ENCODE measurements around the gene IGFBP6. TPM values are rescaled to one million over a fixed set of nuclear protein-coding genes. Genes with fewer than 3 reads are reported as not detected.
A peak's percentile ranks its signal among the peaks of the same experiment; 100 is the strongest.

The IGFBP6 gene
- total and polyA plus RNA-seq, 9 of the 15 experiments (the other 6 are each of a cell fraction or from before 2014, with no cell fraction given), result 0.15 to 1.4 (median 0.54) TPM

GRCh38 chr12:53071591-53072551, 25.6 kb upstream of the IGFBP6 start (continued):
- peak; percentile 37; the same call in 1 of the 2 replicates for TF ChIP-seq VEZF1 (CRISPR knock-in tag; IDR thresholded peaks at IDR 0.05)
- no peak for TF ChIP-seq ZNF431 (CRISPR knock-in tag; IDR thresholded peaks at IDR 0.05)
- TF ChIP-seq ZNF696 (CRISPR knock-in tag; conservative IDR thresholded peaks at IDR 0.05), result no peak
- TF ChIP-seq ZBTB2 (IDR thresholded peaks at IDR 0.05), result 0 out of 2 replicates have a peak, but pooled peaks have one; percentile 46
- no peak for TF ChIP-seq MTA1 (IDR thresholded peaks at IDR 0.05; ENCODE audit: borderline replicate concordance)

- 86% methylated on average over 6 of the region's 6 CpGs for WGBS (ENCODE audit: insufficient coverage, low coverage, missing lambda C conversion rate)
- H3K9me1 ChIP-seq (ENCODE audit: control insufficient read depth, insufficient read depth, low read length), result no peaks in the 10 kb centered on the region
- H3K27ac ChIP-seq (ENCODE audit: extremely low read depth, low read depth, low read length), result no peak overlapping the region
- no peaks in the 10 kb centered on the region for H3K27me3 ChIP-seq (ENCODE audit: control insufficient read depth in 2 of 2, insufficient read depth in 2 of 2, low read length in 2 of 2)
- no peak overlapping the region for H2AFZ ChIP-seq (ENCODE audit: low read depth, low read length)
- POLR2A ChIA-PET, result interaction anchor here (0.7 kb wide), 1 partner anchor 20 kb away, joined by 3 read pairs; no protein-coding TSS in a partner anchor
- no peaks in the 10 kb centered on the region for H4K20me1 ChIP-seq (replicated peaks; ENCODE audit: control insufficient read depth, insufficient read depth, low read length)
- DNase-seq (ENCODE audit: extremely low read depth in 1 of 4, low spot score in 3 of 4) (no peak), FAIRE-seq (no peak), ATAC-seq (no peak)
- in situ Hi-C loops (cut with MboI) (no loop called here), intact Hi-C loops (cut with micrococcal nuclease) (no loop called here)
- H3K36me3 ChIP-seq (ENCODE audit: control insufficient read depth, insufficient read depth, low read length), result peaks cover 14% of the 10 kb centered on the region; the same call in 2 of the 3 replicates
- TF ChIP-seq MEIS2 (IDR thresholded peaks at IDR 0.05; ENCODE audit: partially characterized antibody) (no peak), ZSCAN32 (CRISPR knock-in tag; IDR thresholded peaks at IDR 0.05) (no peak), ZEB2 (IDR thresholded peaks at IDR 0.05) (no peak), USF2 (CRISPR knock-in tag; IDR thresholded peaks at IDR 0.05) (no peak), CGGBP1 (CRISPR knock-in tag; IDR thresholded peaks at IDR 0.05) (no peak), BDP1 (IDR thresholded peaks at IDR 0.05; ENCODE audit: insufficient read depth, insufficient read length) (no peak), CC2D1A (IDR thresholded peaks at IDR 0.05) (no peak), PCBP1 (IDR thresholded peaks at IDR 0.05; ENCODE audit: low read depth, low read length, poor library complexity, severe bottlenecking) (no peak)
- BruUV-seq (replicated peaks), result no TSS peak
- no peak overlapping the region for H3K4me3 ChIP-seq
- no peak overlapping the region for H3K9ac ChIP-seq (ENCODE audit: insufficient read depth in 1 of 2, low read depth in 2 of 2, low read length in 2 of 2)
- CTCF ChIA-PET (ENCODE audit: low intra/inter-chr PET ratio), result interaction anchor here (0.7 kb wide), 1 partner anchor 179 kb away, joined by 4 read pairs; no protein-coding TSS in a partner anchor
- H3K4me2 ChIP-seq (ENCODE audit: insufficient read depth, low read length), result no peak overlapping the region
- peaks cover 8% of the 10 kb centered on the region; the same call in 2 of the 3 replicates for H3K79me2 ChIP-seq (ENCODE audit: control insufficient read depth, insufficient read depth, low read length)
- peaks cover 22 to 31% of the 10 kb centered on the region in 2 experiments for H3K4me1 ChIP-seq (replicated peaks in 1 of 2; ENCODE audit: control insufficient read depth in 2 of 2, insufficient read depth in 2 of 2, low read length in 2 of 2)
- no peaks in the 10 kb centered on the region for H3K9me3 ChIP-seq (replicated peaks; ENCODE audit: control insufficient read depth, insufficient read depth, low read depth, low read length)
These were observed 23.6 kb upstream of the IGFBP6 start for GRCh38 chr12:53073881-53074280.
